Suprapubic skin (tissue), 4 donors: ENCODE measurements around the gene PFKP. TPM values are rescaled to one million over a fixed set of nuclear protein-coding genes. Genes with fewer than 3 reads are reported as not detected.

Experiments used
- DNase-seq, 2 donors: peaks; one replicate each; pipeline ENCODE4 v3.0.0-alpha.2; 2019; ENCODE audit warnings: low spot score in 2 of 2
- H3K27ac ChIP-seq: fragments of 200-600 bp; sonication (generic); one replicate; pipeline ENCODE4 v1.5.1; 2019
- H3K27me3 ChIP-seq: fragments of 200-600 bp; sonication (generic); one replicate; pipeline ENCODE4 v1.5.1; 2019
- H3K36me3 ChIP-seq: fragments of 200-600 bp; sonication (generic); one replicate; pipeline ENCODE4 v1.5.1; 2019
- H3K4me1 ChIP-seq: fragments of 200-600 bp; sonication (generic); one replicate; pipeline ENCODE4 v1.5.1; 2019
- H3K4me3 ChIP-seq: fragments of 200-600 bp; sonication (generic); one replicate; pipeline ENCODE4 v1.5.1; 2019; ENCODE audit warnings: mild to moderate bottlenecking
- H3K9me3 ChIP-seq: fragments of 200-600 bp; sonication (generic); one replicate; pipeline ENCODE4 v1.5.1; 2019
- EP300 ChIP-seq: sonication (generic); formaldehyde crosslinking; IDR thresholded peaks from one replicate; pipeline ENCODE4 v1.6.1; 2017; ENCODE audit warnings: antibody characterized with exemption
- POLR2A ChIP-seq, 2 donors: fragments of 450-650 bp; IDR thresholded peaks; one replicate each; pipeline ENCODE4 v1.6.1; 2017; ENCODE audit warnings: antibody characterized with exemption in 2 of 2, mild to moderate bottlenecking in 2 of 2, moderate library complexity in 2 of 2
- POLR2AphosphoS5 ChIP-seq, 3 donors: sonication (generic); formaldehyde crosslinking; IDR thresholded peaks; one replicate each; pipeline ENCODE4 v1.6.1; 2017; ENCODE audit warnings: antibody characterized with exemption in 3 of 3
- WGBS: methylation state at CpG from one replicate; pipeline ENCODE4 v1.1.5; 2018; 5-methylcytosine and 5-hydroxymethylcytosine counted together
- total RNA-seq, 4 donors: library from RNA; depleted of rRNA; stranded (reverse); fragments of >200 nt; gene quantifications; one replicate each; pipeline ENCODE4 v1.1.0, GENCODE V29; 2016
- TF ChIP-seq, protein P1 (sequence below), 2 donors: fragments of 200-600 bp in 1 of 2; fragments of 450-650 bp in 1 of 2; sonication (generic) in 1 of 2; IDR thresholded peaks; one replicate each; pipeline ENCODE4 v1.5.1; 2016 to 2019; ENCODE audit warnings: antibody characterized with exemption in 2 of 2, mild to moderate bottlenecking in 1 of 2, moderate library complexity in 1 of 2

The PFKP gene
- total RNA-seq, 4 donors from 2014 or later, result 36.7 to 58.9 (median 44.7) TPM

DNA sequence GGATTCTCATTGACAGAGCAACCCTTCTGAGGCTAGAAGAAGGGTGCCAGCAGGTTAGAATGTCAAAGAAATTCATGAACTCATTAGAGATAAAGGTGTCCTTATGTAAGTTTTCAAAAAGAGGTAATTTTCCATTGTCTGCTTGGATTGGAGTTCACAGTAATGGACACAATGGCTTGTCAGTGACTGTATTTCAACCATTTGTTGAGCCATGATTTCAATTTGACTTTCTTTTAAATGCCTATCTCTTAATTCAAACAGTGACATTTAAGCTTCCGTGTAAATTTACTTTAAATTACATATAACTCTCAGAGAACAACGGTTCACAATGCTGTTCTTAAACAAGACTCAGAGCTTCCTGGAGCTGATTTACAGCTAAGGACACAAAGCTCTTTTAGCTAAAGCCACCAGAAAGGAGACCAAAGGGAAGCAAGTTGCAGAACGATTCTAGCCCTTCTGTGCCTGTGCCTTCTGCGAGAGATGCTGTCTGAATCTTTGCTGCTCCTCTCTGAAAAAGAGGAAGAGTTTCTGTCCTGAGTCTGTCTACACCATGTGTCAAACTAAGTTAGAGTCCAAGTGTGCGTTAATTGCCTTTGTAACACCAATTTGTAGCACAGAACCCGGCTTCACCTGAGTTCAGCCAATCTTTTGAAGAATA, 42.2 kb upstream of the PFKP start:
- TF ChIP-seq EP300 (no peak), POLR2AphosphoS5 (IDR thresholded peaks at IDR 0.05) (no peak), POLR2A (IDR thresholded peaks at IDR 0.05) (no peak)
- Histone ChIP-seq H3K27ac (no peak overlapping the region), H3K9me3 (no peaks in the 10 kb centered on the region), H3K4me3 (no peak overlapping the region), H3K36me3 (no peaks in the 10 kb centered on the region), H3K27me3 (peaks cover 10% of the 10 kb centered on the region), H3K4me1 (no peaks in the 10 kb centered on the region)
- DNase-seq, result no peak
- WGBS, result 63% methylated on average over 6 of the region's 6 CpGs

- no peaks in the 10 kb centered on the region for H3K36me3 ChIP-seq
- H3K27ac ChIP-seq, result no peak overlapping the region
- H3K4me1 ChIP-seq, result no peaks in the 10 kb centered on the region
- DNase-seq, result no peak
- WGBS, result 52% methylated on average over 3 of the region's 3 CpGs
- TF ChIP-seq EP300 (no peak), POLR2A (IDR thresholded peaks at IDR 0.05) (no peak), POLR2AphosphoS5 (IDR thresholded peaks at IDR 0.05) (no peak)
- TF ChIP-seq, protein P1, sequence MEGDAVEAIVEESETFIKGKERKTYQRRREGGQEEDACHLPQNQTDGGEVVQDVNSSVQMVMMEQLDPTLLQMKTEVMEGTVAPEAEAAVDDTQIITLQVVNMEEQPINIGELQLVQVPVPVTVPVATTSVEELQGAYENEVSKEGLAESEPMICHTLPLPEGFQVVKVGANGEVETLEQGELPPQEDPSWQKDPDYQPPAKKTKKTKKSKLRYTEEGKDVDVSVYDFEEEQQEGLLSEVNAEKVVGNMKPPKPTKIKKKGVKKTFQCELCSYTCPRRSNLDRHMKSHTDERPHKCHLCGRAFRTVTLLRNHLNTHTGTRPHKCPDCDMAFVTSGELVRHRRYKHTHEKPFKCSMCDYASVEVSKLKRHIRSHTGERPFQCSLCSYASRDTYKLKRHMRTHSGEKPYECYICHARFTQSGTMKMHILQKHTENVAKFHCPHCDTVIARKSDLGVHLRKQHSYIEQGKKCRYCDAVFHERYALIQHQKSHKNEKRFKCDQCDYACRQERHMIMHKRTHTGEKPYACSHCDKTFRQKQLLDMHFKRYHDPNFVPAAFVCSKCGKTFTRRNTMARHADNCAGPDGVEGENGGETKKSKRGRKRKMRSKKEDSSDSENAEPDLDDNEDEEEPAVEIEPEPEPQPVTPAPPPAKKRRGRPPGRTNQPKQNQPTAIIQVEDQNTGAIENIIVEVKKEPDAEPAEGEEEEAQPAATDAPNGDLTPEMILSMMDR (IDR thresholded peaks at IDR 0.05), result no peak
- no peak overlapping the region for H3K4me3 ChIP-seq
- H3K27me3 ChIP-seq, result peaks cover 4% of the 10 kb centered on the region
- no peaks in the 10 kb centered on the region for H3K9me3 ChIP-seq
Observed at GRCh38 chr10:3027866-3028265, 39.5 kb upstream of the PFKP start.

DNA sequence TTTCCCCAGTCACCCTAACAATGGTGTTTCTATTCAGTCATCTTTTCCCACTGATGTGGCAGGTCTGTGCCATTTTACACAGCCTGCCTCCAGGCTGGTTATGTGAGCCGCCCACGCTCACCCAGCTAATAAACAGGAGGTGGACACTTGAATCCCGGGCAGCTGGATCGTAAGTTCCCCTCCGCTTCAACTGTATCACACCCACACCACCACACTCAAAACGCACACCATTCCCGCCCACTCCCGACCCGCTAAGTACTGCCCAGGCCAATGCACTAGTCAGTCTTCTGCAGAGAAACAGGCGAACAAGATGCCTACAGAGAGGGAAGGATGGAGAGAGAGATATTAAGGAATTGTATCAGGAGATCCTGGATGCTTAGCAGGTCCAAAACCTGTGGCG, 38.9 kb upstream of the PFKP start:
- Histone ChIP-seq H3K36me3 (no peaks in the 10 kb centered on the region), H3K27ac (no peak overlapping the region), H3K4me1 (no peaks in the 10 kb centered on the region), H3K9me3 (no peaks in the 10 kb centered on the region), H3K4me3 (no peak overlapping the region), H3K27me3 (peaks cover 4% of the 10 kb centered on the region)
- DNase-seq, result no peak
- 93% methylated on average over 11 of the region's 11 CpGs for WGBS
- TF ChIP-seq, protein P1 (IDR thresholded peaks at IDR 0.05), result no peak

GRCh38 chr10:3030765-3031164, 36.6 kb upstream of the PFKP start:
- 65% methylated on average over 5 of the region's 5 CpGs for WGBS
- Histone ChIP-seq H3K9me3 (no peaks in the 10 kb centered on the region), H3K27ac (no peak overlapping the region), H3K4me1 (no peaks in the 10 kb centered on the region), H3K4me3 (no peak overlapping the region), H3K36me3 (no peaks in the 10 kb centered on the region), H3K27me3 (no peaks in the 10 kb centered on the region)
- TF ChIP-seq POLR2A (IDR thresholded peaks at IDR 0.05), result no peak
- TF ChIP-seq, protein P1 (IDR thresholded peaks at IDR 0.05), result no peak
- TF ChIP-seq POLR2AphosphoS5 (IDR thresholded peaks at IDR 0.05), result no peak
- TF ChIP-seq EP300, result no peak
- DNase-seq, result no peak

GRCh38 chr10:3031490-3031889, 35.9 kb upstream of the PFKP start:
- WGBS, result 61% methylated on average over 4 of the region's 4 CpGs
- no peaks in the 10 kb centered on the region for H3K27me3 ChIP-seq
- DNase-seq, result no peak
- no peaks in the 10 kb centered on the region for H3K36me3 ChIP-seq
- H3K27ac ChIP-seq, result no peak overlapping the region
- H3K4me3 ChIP-seq, result no peak overlapping the region
- H3K4me1 ChIP-seq, result no peaks in the 10 kb centered on the region
- H3K9me3 ChIP-seq, result no peaks in the 10 kb centered on the region
- TF ChIP-seq, protein P1 (IDR thresholded peaks at IDR 0.05), result no peak
- TF ChIP-seq POLR2A (IDR thresholded peaks at IDR 0.05), result no peak
- no peak for TF ChIP-seq POLR2AphosphoS5 (IDR thresholded peaks at IDR 0.05)
- no peak for TF ChIP-seq EP300

DNA sequence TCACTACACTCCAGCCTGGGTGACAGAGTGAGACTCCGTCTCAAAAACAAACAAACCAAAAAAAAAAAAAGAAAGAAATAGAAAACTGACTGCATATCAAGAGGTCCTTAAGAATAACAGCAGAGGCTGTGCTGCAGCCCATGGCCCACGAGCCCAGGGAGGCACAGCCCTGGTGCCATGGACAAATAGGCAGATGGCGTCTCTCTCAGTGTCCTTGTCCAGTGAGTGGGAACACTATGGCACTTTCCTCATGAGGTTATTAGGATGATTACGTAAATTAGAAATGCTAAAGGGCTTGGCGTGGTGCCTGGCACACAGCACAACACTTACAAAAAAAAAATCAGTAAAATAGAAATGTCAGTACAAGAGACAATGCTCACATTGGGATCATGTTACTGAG, 33.4 kb upstream of the PFKP start:
- 48% methylated on average over 5 of the region's 5 CpGs for WGBS
- TF ChIP-seq POLR2AphosphoS5 (IDR thresholded peaks at IDR 0.05) (no peak), EP300 (no peak), POLR2A (IDR thresholded peaks at IDR 0.05) (no peak)
- TF ChIP-seq, protein P1 (IDR thresholded peaks at IDR 0.05), result no peak
- no peaks in the 10 kb centered on the region for H3K9me3 ChIP-seq
- H3K4me1 ChIP-seq, result no peaks in the 10 kb centered on the region
- DNase-seq, result no peak
- H3K4me3 ChIP-seq, result no peak overlapping the region
- no peaks in the 10 kb centered on the region for H3K27me3 ChIP-seq
- no peak overlapping the region for H3K27ac ChIP-seq
- no peaks in the 10 kb centered on the region for H3K36me3 ChIP-seq
